Measurements from ENCODE around the gene DNAJC24.

- TF ChIP-seq, protein P1, sequence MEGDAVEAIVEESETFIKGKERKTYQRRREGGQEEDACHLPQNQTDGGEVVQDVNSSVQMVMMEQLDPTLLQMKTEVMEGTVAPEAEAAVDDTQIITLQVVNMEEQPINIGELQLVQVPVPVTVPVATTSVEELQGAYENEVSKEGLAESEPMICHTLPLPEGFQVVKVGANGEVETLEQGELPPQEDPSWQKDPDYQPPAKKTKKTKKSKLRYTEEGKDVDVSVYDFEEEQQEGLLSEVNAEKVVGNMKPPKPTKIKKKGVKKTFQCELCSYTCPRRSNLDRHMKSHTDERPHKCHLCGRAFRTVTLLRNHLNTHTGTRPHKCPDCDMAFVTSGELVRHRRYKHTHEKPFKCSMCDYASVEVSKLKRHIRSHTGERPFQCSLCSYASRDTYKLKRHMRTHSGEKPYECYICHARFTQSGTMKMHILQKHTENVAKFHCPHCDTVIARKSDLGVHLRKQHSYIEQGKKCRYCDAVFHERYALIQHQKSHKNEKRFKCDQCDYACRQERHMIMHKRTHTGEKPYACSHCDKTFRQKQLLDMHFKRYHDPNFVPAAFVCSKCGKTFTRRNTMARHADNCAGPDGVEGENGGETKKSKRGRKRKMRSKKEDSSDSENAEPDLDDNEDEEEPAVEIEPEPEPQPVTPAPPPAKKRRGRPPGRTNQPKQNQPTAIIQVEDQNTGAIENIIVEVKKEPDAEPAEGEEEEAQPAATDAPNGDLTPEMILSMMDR (IDR thresholded peaks at IDR 0.05) = no peak
- TF ChIP-seq POLR2A (IDR thresholded peaks at IDR 0.05) = no peak
Measured at GRCh38 chr11:31478223-31478590, 108.5 kb downstream of the DNAJC24 start.
